ENCODE results near the gene OR2G6.
"Not testable (repeated sequence)": the region's sequence is repeated elsewhere in the genome, so short reads cannot be mapped to it uniquely, and the experiment has no call there.

The OR2G6 gene

DNA sequence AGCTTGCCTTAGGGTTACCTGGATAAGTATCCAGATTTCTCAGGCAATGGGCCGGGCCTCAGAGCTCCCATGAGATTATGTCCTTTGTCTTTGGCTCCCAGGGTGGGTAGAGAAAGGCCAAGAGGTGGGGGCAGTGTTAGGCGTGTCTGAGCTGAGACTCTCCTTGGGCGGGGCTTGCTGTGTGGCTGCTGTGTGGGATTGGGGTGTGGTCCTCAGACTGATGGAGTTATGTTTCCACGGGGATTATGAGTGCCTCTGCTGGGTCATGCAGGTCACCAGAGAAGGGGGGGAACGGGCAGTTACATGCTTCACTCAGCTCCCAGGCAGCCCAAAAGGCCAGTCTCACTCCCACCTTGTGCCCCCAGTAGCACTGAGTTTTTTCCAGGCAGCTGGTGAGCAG lies 11.2 kb upstream of the OR2G6 start:
- not testable (repeated sequence) for H3K27ac ChIP-seq (ENCODE audit: low read length, poor library complexity, severe bottlenecking); H2BK5ac ChIP-seq (ENCODE audit: low read depth, low read length, poor library complexity, severe bottlenecking)

DNA sequence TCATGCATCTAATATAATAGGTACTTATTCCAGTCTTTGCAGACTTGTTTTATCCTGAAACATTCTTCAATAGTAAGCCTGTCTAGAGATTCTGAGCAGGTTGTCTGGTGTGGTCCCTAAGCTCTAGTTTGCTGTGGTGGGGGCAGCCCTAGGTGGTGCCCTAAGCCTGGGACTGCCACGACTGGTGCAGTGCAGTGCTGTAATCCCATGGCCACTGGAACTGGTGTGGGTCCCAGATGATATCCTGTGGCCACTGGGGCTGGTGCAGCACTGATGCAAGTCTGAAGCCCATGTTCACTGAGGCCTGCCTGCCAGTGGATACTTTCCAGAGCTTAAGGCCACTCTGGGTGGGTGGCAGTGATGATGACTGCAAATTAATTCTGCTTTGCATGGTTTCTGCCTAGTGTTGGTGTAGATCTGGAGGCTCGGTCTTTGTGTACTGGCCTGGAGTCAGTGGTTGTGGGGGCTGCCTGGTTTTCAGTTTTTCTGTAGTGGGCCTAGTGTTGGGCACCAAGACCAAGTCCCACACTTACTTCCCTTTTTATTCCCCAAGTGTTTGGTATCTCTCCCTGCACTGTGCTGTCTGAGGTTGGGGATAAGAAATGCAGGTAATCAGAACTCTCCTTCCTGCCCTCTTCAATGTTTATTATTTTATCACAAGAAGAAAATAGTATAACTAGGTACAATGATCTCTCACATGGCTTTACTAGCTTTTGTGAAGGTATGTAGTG lies 7.4 kb upstream of the OR2G6 start:
- H3K4me2 ChIP-seq (ENCODE audit: low read length, poor library complexity, severe bottlenecking); H3K14ac ChIP-seq (ENCODE audit: low read length in 2 of 2); H2AFZ ChIP-seq (ENCODE audit: low read depth, low read length); H3K27ac ChIP-seq (ENCODE audit: low read length, poor library complexity, severe bottlenecking); H3K36me3 ChIP-seq (ENCODE audit: control insufficient read depth in 1 of 2, insufficient read depth in 2 of 2, low read depth in 1 of 2, low read length in 2 of 2); H2BK5ac ChIP-seq (ENCODE audit: low read depth, low read length, poor library complexity, severe bottlenecking); H3K4me1 ChIP-seq (ENCODE audit: control insufficient read depth, insufficient read depth, low read depth, low read length); DNase-seq; H3K27me3 ChIP-seq (ENCODE audit: control insufficient read depth in 1 of 2, insufficient read depth in 1 of 2, low read length in 2 of 2); H3K9ac ChIP-seq (ENCODE audit: low read length); H4K91ac ChIP-seq (ENCODE audit: low read length); H3K4me3 ChIP-seq (ENCODE audit: insufficient read depth in 1 of 2, low read depth in 1 of 2, low read length in 2 of 2); H2BK15ac ChIP-seq (ENCODE audit: low read depth, poor library complexity, severe bottlenecking); H3K79me1 ChIP-seq (replicated peaks; ENCODE audit: low read length, poor library complexity, severe bottlenecking); H3K18ac ChIP-seq (ENCODE audit: low read depth in 1 of 2, low read length in 2 of 2); H2BK12ac ChIP-seq (ENCODE audit: low read length in 2 of 2); H3K4ac ChIP-seq (ENCODE audit: low read depth in 1 of 2, low read length in 2 of 2); H4K8ac ChIP-seq (ENCODE audit: low read length); H3K9me3 ChIP-seq (ENCODE audit: control insufficient read depth, low read length); H2AK5ac ChIP-seq (ENCODE audit: low read length, severe bottlenecking); H3K23ac ChIP-seq (ENCODE audit: low read length in 2 of 2); H2BK120ac ChIP-seq (ENCODE audit: low read depth, low read length): not testable (repeated sequence)
- WGBS = no CpG with 5 or more reads among the region's 2 CpGs

More for the DNA sequence above, 11.2 kb upstream of the OR2G6 start:
- WGBS = no CpG with 5 or more reads among the region's 5 CpGs
- H3K36me3 ChIP-seq (ENCODE audit: control insufficient read depth in 1 of 2, insufficient read depth in 2 of 2, low read depth in 1 of 2, low read length in 2 of 2); H2AFZ ChIP-seq (ENCODE audit: low read depth, low read length); H3K27me3 ChIP-seq (ENCODE audit: control insufficient read depth in 1 of 2, insufficient read depth in 1 of 2, low read length in 2 of 2); H4K91ac ChIP-seq (ENCODE audit: low read length); H3K79me1 ChIP-seq (replicated peaks; ENCODE audit: low read length, poor library complexity, severe bottlenecking); H4K8ac ChIP-seq (ENCODE audit: low read length); H3K4me3 ChIP-seq (ENCODE audit: insufficient read depth in 1 of 2, low read depth in 1 of 2, low read length in 2 of 2); H3K18ac ChIP-seq (ENCODE audit: low read depth in 1 of 2, low read length in 2 of 2); DNase-seq; H2BK120ac ChIP-seq (ENCODE audit: low read depth, low read length); H3K4me2 ChIP-seq (ENCODE audit: low read length, poor library complexity, severe bottlenecking); H2BK15ac ChIP-seq (ENCODE audit: low read depth, poor library complexity, severe bottlenecking); H3K9me3 ChIP-seq (ENCODE audit: control insufficient read depth, low read length); H3K4me1 ChIP-seq (ENCODE audit: control insufficient read depth, insufficient read depth, low read depth, low read length); H3K9ac ChIP-seq (ENCODE audit: low read length); H3K23ac ChIP-seq (ENCODE audit: low read length in 2 of 2); H3K14ac ChIP-seq (ENCODE audit: low read length in 2 of 2); H2BK12ac ChIP-seq (ENCODE audit: low read length in 2 of 2); H3K4ac ChIP-seq (ENCODE audit: low read depth in 1 of 2, low read length in 2 of 2); H2AK5ac ChIP-seq (ENCODE audit: low read length, severe bottlenecking): not testable (repeated sequence)

DNA sequence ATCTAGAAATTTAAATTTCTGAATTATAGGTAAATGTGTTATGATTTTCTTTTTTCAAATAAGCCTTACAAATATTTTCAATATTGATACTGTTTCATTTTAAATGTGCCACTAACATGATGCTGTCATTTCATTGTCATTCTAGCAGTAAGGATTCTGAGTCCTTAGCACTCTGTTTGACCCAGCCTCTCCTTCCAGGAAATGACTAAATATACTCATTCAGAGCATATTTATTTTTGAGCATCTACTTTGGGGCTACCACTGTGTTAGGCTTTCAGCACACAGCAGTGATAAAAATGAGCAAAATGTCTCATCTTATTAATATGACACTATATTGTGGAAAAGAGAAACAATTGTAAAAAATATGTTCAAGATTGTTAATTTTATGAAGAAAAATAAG lies 2.3 kb downstream of the OR2G6 start:
- not testable (repeated sequence) for H3K36me3 ChIP-seq (ENCODE audit: control insufficient read depth in 1 of 2, insufficient read depth in 2 of 2, low read depth in 1 of 2, low read length in 2 of 2); DNase-seq; H3K4me2 ChIP-seq (ENCODE audit: low read length, poor library complexity, severe bottlenecking); H2BK12ac ChIP-seq (ENCODE audit: low read length in 2 of 2); H3K18ac ChIP-seq (ENCODE audit: low read depth in 1 of 2, low read length in 2 of 2); H3K27ac ChIP-seq (ENCODE audit: low read length, poor library complexity, severe bottlenecking); H2AFZ ChIP-seq (ENCODE audit: low read depth, low read length); H2BK120ac ChIP-seq (ENCODE audit: low read depth, low read length); H3K27me3 ChIP-seq (ENCODE audit: control insufficient read depth in 1 of 2, insufficient read depth in 1 of 2, low read length in 2 of 2); H2AK5ac ChIP-seq (ENCODE audit: low read length, severe bottlenecking); H4K91ac ChIP-seq (ENCODE audit: low read length); H3K23ac ChIP-seq (ENCODE audit: low read length in 2 of 2); H3K9ac ChIP-seq (ENCODE audit: low read length); H3K14ac ChIP-seq (ENCODE audit: low read length in 2 of 2); H2BK5ac ChIP-seq (ENCODE audit: low read depth, low read length, poor library complexity, severe bottlenecking); H3K9me3 ChIP-seq (ENCODE audit: control insufficient read depth, low read length); H2BK15ac ChIP-seq (ENCODE audit: low read depth, poor library complexity, severe bottlenecking); H3K79me1 ChIP-seq (replicated peaks; ENCODE audit: low read length, poor library complexity, severe bottlenecking); H3K4ac ChIP-seq (ENCODE audit: low read depth in 1 of 2, low read length in 2 of 2); H3K4me1 ChIP-seq (ENCODE audit: control insufficient read depth, insufficient read depth, low read depth, low read length); H3K4me3 ChIP-seq (ENCODE audit: insufficient read depth in 1 of 2, low read depth in 1 of 2, low read length in 2 of 2); H4K8ac ChIP-seq (ENCODE audit: low read length)

DNA sequence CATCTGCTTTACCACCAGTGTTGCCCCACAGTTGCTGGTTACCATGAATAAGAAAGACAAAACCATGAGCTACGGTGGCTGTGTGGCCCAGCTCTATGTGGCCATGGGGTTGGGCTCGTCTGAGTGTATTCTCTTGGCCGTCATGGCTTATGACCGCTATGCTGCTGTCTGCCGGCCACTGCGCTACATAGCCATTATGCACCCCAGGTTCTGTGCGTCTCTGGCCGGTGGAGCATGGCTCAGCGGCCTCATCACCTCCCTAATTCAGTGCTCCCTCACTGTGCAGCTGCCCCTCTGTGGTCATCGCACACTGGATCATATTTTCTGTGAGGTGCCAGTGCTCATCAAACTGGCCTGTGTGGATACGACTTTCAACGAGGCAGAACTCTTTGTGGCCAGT lies 14.0 kb downstream of the OR2G6 start:
- Histone ChIP-seq H2BK12ac (ENCODE audit: low read length in 2 of 2) (no peak overlapping the region), H3K18ac (ENCODE audit: low read depth in 1 of 2, low read length in 2 of 2) (no peak overlapping the region), H4K91ac (ENCODE audit: low read length) (no peak overlapping the region), H2BK15ac (ENCODE audit: low read depth, poor library complexity, severe bottlenecking) (no peak overlapping the region), H3K9ac (ENCODE audit: low read length) (no peak overlapping the region), H3K27me3 (ENCODE audit: control insufficient read depth in 1 of 2, insufficient read depth in 1 of 2, low read length in 2 of 2) (no peaks in the 10 kb centered on the region), H3K4me2 (ENCODE audit: low read length, poor library complexity, severe bottlenecking) (no peak overlapping the region), H2AFZ (ENCODE audit: low read depth, low read length) (no peak overlapping the region), H4K8ac (ENCODE audit: low read length) (no peak overlapping the region), H3K36me3 (ENCODE audit: control insufficient read depth in 1 of 2, insufficient read depth in 2 of 2, low read depth in 1 of 2, low read length in 2 of 2) (no peaks in the 10 kb centered on the region), H3K14ac (ENCODE audit: low read length in 2 of 2) (no peak overlapping the region), H3K9me3 (ENCODE audit: control insufficient read depth, low read length) (peaks cover 18% of the 10 kb centered on the region), H3K4me1 (ENCODE audit: control insufficient read depth, insufficient read depth, low read depth, low read length) (no peaks in the 10 kb centered on the region), H2BK120ac (ENCODE audit: low read depth, low read length) (no peak overlapping the region), H2AK5ac (ENCODE audit: low read length, severe bottlenecking) (no peak overlapping the region), H3K27ac (ENCODE audit: low read length, poor library complexity, severe bottlenecking) (no peak overlapping the region), H3K4me3 (ENCODE audit: insufficient read depth in 1 of 2, low read depth in 1 of 2, low read length in 2 of 2) (no peak overlapping the region), H3K79me1 (replicated peaks; ENCODE audit: low read length, poor library complexity, severe bottlenecking) (no peaks in the 10 kb centered on the region), H3K4ac (ENCODE audit: low read depth in 1 of 2, low read length in 2 of 2) (no peak overlapping the region), H3K23ac (ENCODE audit: low read length in 2 of 2) (no peak overlapping the region), H2BK5ac (ENCODE audit: low read depth, low read length, poor library complexity, severe bottlenecking) (no peak overlapping the region)
- WGBS = 70% methylated on average over 12 of the region's 12 CpGs
- no peak for DNase-seq
